ENCODE data around the gene SYNM.

GRCh38 chr15:99131441-99132023 lies 26.7 kb downstream of the SYNM start:
- no peak for TF ChIP-seq CTCF (IDR thresholded peaks at IDR 0.05)
- no peak for TF ChIP-seq POLR2A (IDR thresholded peaks at IDR 0.05)
